Sigmoid colon (tissue), 4 donors: ENCODE results near the gene SLC25A36.

Experiments used
- CTCF ChIP-seq, 4 experiments: fragments of 450-650 bp in 3 of 4; fragments of 200-600 bp in 1 of 4; IDR thresholded peaks; one replicate each; pipeline ENCODE4 v1.5.1; 2016 to 2019; ENCODE audit warnings: antibody characterized with exemption in 4 of 4, mild to moderate bottlenecking in 3 of 4, moderate library complexity in 2 of 4
- EP300 ChIP-seq, 4 donors: sonication (generic); formaldehyde crosslinking; IDR thresholded peaks; one replicate each; pipeline ENCODE4 v1.6.1; 2017; ENCODE audit warnings: antibody characterized with exemption in 4 of 4
- POLR2A ChIP-seq, 2 donors: fragments of 450-650 bp; IDR thresholded peaks; one replicate each; pipeline ENCODE4 v1.6.1; 2016; ENCODE audit warnings: antibody characterized with exemption in 2 of 2, mild to moderate bottlenecking in 2 of 2, moderate library complexity in 2 of 2
- POLR2AphosphoS5 ChIP-seq, 4 donors: sonication (generic); formaldehyde crosslinking; IDR thresholded peaks; one replicate each; pipeline ENCODE4 v1.6.1; 2017; ENCODE audit warnings: antibody characterized with exemption in 4 of 4

GRCh38 chr3:140948460-140949249, 7.0 kb downstream of the SLC25A36 start:
- TF ChIP-seq CTCF (IDR thresholded peaks at IDR 0.05) (no peak), POLR2AphosphoS5 (IDR thresholded peaks at IDR 0.05) (no peak), EP300 (IDR thresholded peaks at IDR 0.05) (no peak), POLR2A (IDR thresholded peaks at IDR 0.05) (no peak)
